Activated CD8-positive, alpha-beta memory T cell treated with anti-CD3 and anti-CD28 coated beads, Interleukin-2, amount 10 ng/mL, durations not matched to agents 7 days and 5 days (primary cell): ENCODE data around the gene TBCD. TPM values are rescaled to one million over a fixed set of nuclear protein-coding genes. Genes with fewer than 3 reads are reported as not detected.

Experiments used
- ATAC-seq: fragments of 150-1000 bp; cut with Tn5 transposase; one replicate; pipeline ENCODE4 v1.10.0; 2021; ENCODE audit warnings: moderate library complexity
- CTCF ChIA-PET: fragments of 350-600 bp; sonication (Branson Sonifier 250); formaldehyde crosslinking; loops from one replicate; lab custom pipeline; 2021; ENCODE audit warnings: antibody characterized with exemption; lab: Charles Lee
- DNase-seq: peaks from one replicate; pipeline ENCODE4 v3.0.0-alpha.2; 2020
- H3K27ac Mint-ChIP-seq: one replicate; pipeline ENCODE4 v1.8.0; 2021; ENCODE audit warnings: mild to moderate bottlenecking, mixed read lengths
- H3K27me3 Mint-ChIP-seq: one replicate; pipeline ENCODE4 v1.8.0; 2021; ENCODE audit warnings: mixed read lengths
- H3K36me3 Mint-ChIP-seq: one replicate; pipeline ENCODE4 v1.8.0; 2021; ENCODE audit warnings: mild to moderate bottlenecking, mixed read lengths
- H3K4me1 Mint-ChIP-seq: one replicate; pipeline ENCODE4 v1.8.0; 2021; ENCODE audit warnings: mixed read lengths
- H3K4me3 Mint-ChIP-seq: one replicate; pipeline ENCODE4 v1.8.0; 2021; ENCODE audit warnings: mild to moderate bottlenecking, moderate library complexity, mixed read lengths
- H3K9me3 Mint-ChIP-seq: one replicate; pipeline ENCODE4 v1.8.0; 2022; ENCODE audit warnings: low read depth, mixed read lengths
- total RNA-seq, 2 experiments: library from RNA; stranded (reverse); gene quantifications; one replicate each; pipeline ENCODE4 v1.2.3, GENCODE V29; 2021

Gene TBCD
- total RNA-seq, 2 experiments from 2014 or later: 105 to 157 TPM

- Mint-ChIP-seq H3K9me3 (peaks cover 6% of the 10 kb centered on the region), H3K36me3 (peaks cover 14% of the 10 kb centered on the region), H3K27ac (no peak overlapping the region), H3K4me1 (no peaks in the 10 kb centered on the region), H3K27me3 (no peaks in the 10 kb centered on the region), H3K4me3 (no peak overlapping the region)
- CTCF ChIA-PET: interaction anchor here (1.4 kb wide), 1 partner anchor 30 kb away, joined by 3 read pairs; no protein-coding TSS in a partner anchor
- ATAC-seq (no peak), DNase-seq (no peak)
These were observed 54.0 kb downstream of the TBCD start for GRCh38 chr17:82805823-82806222.

- CTCF ChIA-PET: no interaction called here
- no peak for DNase-seq
- Mint-ChIP-seq H3K27ac (no peak overlapping the region), H3K4me1 (no peaks in the 10 kb centered on the region), H3K27me3 (no peaks in the 10 kb centered on the region), H3K36me3 (peaks cover 7% of the 10 kb centered on the region), H3K4me3 (no peak overlapping the region), H3K9me3 (peaks cover under 1% of the 10 kb centered on the region)
- ATAC-seq: no peak
These were observed 54.8 kb downstream of the TBCD start for GRCh38 chr17:82806645-82807044.

- Mint-ChIP-seq H3K27me3 (no peaks in the 10 kb centered on the region), H3K4me3 (no peak overlapping the region), H3K4me1 (no peaks in the 10 kb centered on the region), H3K27ac (no peak overlapping the region), H3K9me3 (no peaks in the 10 kb centered on the region), H3K36me3 (peaks cover 3% of the 10 kb centered on the region)
- CTCF ChIA-PET: no interaction called here
- DNase-seq: no peak
- ATAC-seq: no peak
These were observed 55.2 kb downstream of the TBCD start for GRCh38 chr17:82807101-82807500.

GRCh38 chr17:82807562-82807961 is 55.7 kb downstream of the TBCD start:
- no peaks in the 10 kb centered on the region for H3K36me3 Mint-ChIP-seq
- no peaks in the 10 kb centered on the region for H3K4me1 Mint-ChIP-seq
- DNase-seq: no peak

GRCh38 chr17:82808006-82808405 is 56.1 kb downstream of the TBCD start:
- Mint-ChIP-seq H3K4me3 (no peak overlapping the region), H3K9me3 (no peaks in the 10 kb centered on the region), H3K27me3 (no peaks in the 10 kb centered on the region), H3K4me1 (no peaks in the 10 kb centered on the region), H3K27ac (no peak overlapping the region), H3K36me3 (no peaks in the 10 kb centered on the region)
- CTCF ChIA-PET: no interaction called here
- ATAC-seq: no peak
- DNase-seq: no peak

More at GRCh38 chr17:82807562-82807961, 55.7 kb downstream of the TBCD start:
- no peaks in the 10 kb centered on the region for H3K9me3 Mint-ChIP-seq
- CTCF ChIA-PET: no interaction called here
- no peak for ATAC-seq
- no peaks in the 10 kb centered on the region for H3K27me3 Mint-ChIP-seq
- H3K4me3 Mint-ChIP-seq: no peak overlapping the region
- H3K27ac Mint-ChIP-seq: no peak overlapping the region

- no peaks in the 10 kb centered on the region for H3K36me3 Mint-ChIP-seq
- H3K27me3 Mint-ChIP-seq: no peaks in the 10 kb centered on the region
- no peaks in the 10 kb centered on the region for H3K9me3 Mint-ChIP-seq
- no peak overlapping the region for H3K4me3 Mint-ChIP-seq
- no peak overlapping the region for H3K27ac Mint-ChIP-seq
- H3K4me1 Mint-ChIP-seq: no peaks in the 10 kb centered on the region
- no peak for ATAC-seq
- CTCF ChIA-PET: interaction anchor here (0.6 to 1.2 kb wide), 3 partner anchors 27 to 1222 kb away, joined by 3 to 5 read pairs (median 4); no protein-coding TSS in a partner anchor
- DNase-seq: no peak
These were observed 57.3 kb downstream of the TBCD start for GRCh38 chr17:82808921-82809905.

- no peak for DNase-seq
- Mint-ChIP-seq H3K27ac (no peak overlapping the region), H3K9me3 (no peaks in the 10 kb centered on the region), H3K4me3 (no peak overlapping the region), H3K27me3 (no peaks in the 10 kb centered on the region), H3K4me1 (peaks cover 6% of the 10 kb centered on the region), H3K36me3 (no peaks in the 10 kb centered on the region)
- CTCF ChIA-PET: no interaction called here
- no peak for ATAC-seq
These were observed 59.0 kb downstream of the TBCD start for GRCh38 chr17:82810644-82811430.

GRCh38 chr17:82812058-82812457 is 60.2 kb downstream of the TBCD start:
- Mint-ChIP-seq H3K27me3 (no peaks in the 10 kb centered on the region), H3K27ac (no peak overlapping the region), H3K9me3 (no peaks in the 10 kb centered on the region), H3K36me3 (peaks cover 6% of the 10 kb centered on the region), H3K4me3 (no peak overlapping the region), H3K4me1 (peaks cover 11% of the 10 kb centered on the region)
- CTCF ChIA-PET: no interaction called here
- ATAC-seq (no peak), DNase-seq (no peak)

GRCh38 chr17:82812601-82813000 is 60.7 kb downstream of the TBCD start:
- Mint-ChIP-seq H3K4me1 (peaks cover 11% of the 10 kb centered on the region), H3K36me3 (peaks cover 7% of the 10 kb centered on the region), H3K27me3 (no peaks in the 10 kb centered on the region), H3K9me3 (no peaks in the 10 kb centered on the region), H3K4me3 (no peak overlapping the region), H3K27ac (no peak overlapping the region)
- CTCF ChIA-PET: no interaction called here
- ATAC-seq (no peak), DNase-seq (no peak)

GRCh38 chr17:82813299-82814051 is 61.6 kb downstream of the TBCD start:
- no peak overlapping the region for H3K27ac Mint-ChIP-seq
- peaks cover 11% of the 10 kb centered on the region for H3K4me1 Mint-ChIP-seq
- peaks cover 16% of the 10 kb centered on the region for H3K36me3 Mint-ChIP-seq
- no peaks in the 10 kb centered on the region for H3K9me3 Mint-ChIP-seq
- ATAC-seq (no peak), DNase-seq (no peak)
- H3K27me3 Mint-ChIP-seq: no peaks in the 10 kb centered on the region
- CTCF ChIA-PET: no interaction called here
- no peak overlapping the region for H3K4me3 Mint-ChIP-seq

- peaks cover 28% of the 10 kb centered on the region for H3K36me3 Mint-ChIP-seq
- no peak overlapping the region for H3K27ac Mint-ChIP-seq
- CTCF ChIA-PET: no interaction called here
- H3K9me3 Mint-ChIP-seq: peaks cover 3% of the 10 kb centered on the region
- ATAC-seq: no peak
- DNase-seq: no peak
- H3K27me3 Mint-ChIP-seq: no peaks in the 10 kb centered on the region
- peaks cover 11% of the 10 kb centered on the region for H3K4me1 Mint-ChIP-seq
- H3K4me3 Mint-ChIP-seq: no peak overlapping the region
These were observed 63.0 kb downstream of the TBCD start for GRCh38 chr17:82814834-82815233.

- H3K4me3 Mint-ChIP-seq: no peak overlapping the region
- peaks cover 4% of the 10 kb centered on the region for H3K9me3 Mint-ChIP-seq
- H3K27ac Mint-ChIP-seq: no peak overlapping the region
- no peaks in the 10 kb centered on the region for H3K27me3 Mint-ChIP-seq
- H3K4me1 Mint-ChIP-seq: peaks cover 11% of the 10 kb centered on the region
- DNase-seq: no peak
- H3K36me3 Mint-ChIP-seq: peaks cover 31% of the 10 kb centered on the region
- no peak for ATAC-seq
- CTCF ChIA-PET: no interaction called here
These were observed 63.5 kb downstream of the TBCD start for GRCh38 chr17:82815354-82815753.

GRCh38 chr17:82815790-82816305 is 64.0 kb downstream of the TBCD start:
- no peaks in the 10 kb centered on the region for H3K27me3 Mint-ChIP-seq
- peaks cover 11% of the 10 kb centered on the region for H3K4me1 Mint-ChIP-seq
- peaks cover 8% of the 10 kb centered on the region for H3K9me3 Mint-ChIP-seq
- H3K4me3 Mint-ChIP-seq: no peak overlapping the region
- ATAC-seq: no peak
- DNase-seq: no peak
- peaks cover 34% of the 10 kb centered on the region for H3K36me3 Mint-ChIP-seq
- CTCF ChIA-PET: no interaction called here
- H3K27ac Mint-ChIP-seq: no peak overlapping the region
